Endothelial cell of umbilical vein (primary cell): ENCODE results near the gene ABT1. TPM values are rescaled to one million over a fixed set of nuclear protein-coding genes. Genes with fewer than 3 reads are reported as not detected.

Source experiments
- BruUV-seq: library from RNA; stranded (reverse); fragments of 400-500 nt; replicated peaks from 2 replicates; lab custom pipeline; 2021; lab: Mats Ljungman, UMichigan
- CTCF ChIA-PET: fragments of 300-600, 350-600 bp; sonication (Branson Sonifier 250); formaldehyde crosslinking; loops from one replicate; lab custom pipeline; 2021; ENCODE audit warnings: antibody characterized with exemption, inconsistent platforms; lab: Charles Lee
- POLR2A ChIA-PET: fragments of 300-600, 350-600 bp; sonication (Branson Sonifier 250); formaldehyde crosslinking; loops from one replicate; lab custom pipeline; 2021; ENCODE audit warnings: antibody characterized with exemption, inconsistent platforms; lab: Charles Lee
- DNase-seq: peaks from one replicate; pipeline ENCODE4 v3.0.0-alpha.2; 2011; ENCODE audit warnings: low read depth, low spot score
- FAIRE-seq: peaks from 2 replicates; lab custom pipeline; 2011; peaks lifted over from hg19 to GRCh38; lab: Jason Lieb, UNC
- H2AFZ ChIP-seq: 2 replicates; pipeline ENCODE4 v1.6.0; 2012; ENCODE audit warnings: low read depth, low read length, control low read depth, inconsistent platforms
- H3K27ac ChIP-seq: 2 replicates; pipeline ENCODE4 v1.5.1; 2011; ENCODE audit warnings: low read depth, mild to moderate bottlenecking, control low read depth, low read length, moderate library complexity; ENCODE audit not compliant: insufficient read depth
- H3K27me3 ChIP-seq, 2 experiments: 2 replicates each; pipeline versions ENCODE4 v1.6.0 to v1.6.1; 2011; ENCODE audit warnings: low read length in 2 of 2, mixed read lengths in 1 of 2; ENCODE audit not compliant: control insufficient read depth in 2 of 2, insufficient read depth in 2 of 2
- H3K36me3 ChIP-seq, 2 experiments: 2 replicates in 1 of 2; 3 replicates in 1 of 2; pipeline ENCODE4 v1.5.1; 2011; ENCODE audit warnings: low read length in 2 of 2, mild to moderate bottlenecking in 1 of 2, moderate library complexity in 1 of 2; ENCODE audit not compliant: control insufficient read depth in 2 of 2, insufficient read depth in 2 of 2; ENCODE audit errors: extremely low read depth in 1 of 2
- H3K4me1 ChIP-seq: 3 replicates; pipeline ENCODE4 v1.5.1; 2011; ENCODE audit warnings: mild to moderate bottlenecking, low read length; ENCODE audit not compliant: control insufficient read depth, insufficient read depth; ENCODE audit errors: extremely low read depth
- H3K4me2 ChIP-seq: 2 replicates; pipeline ENCODE4 v1.6.1; 2011; ENCODE audit warnings: low read length, control low read depth, mixed read lengths; ENCODE audit not compliant: insufficient read depth
- H3K4me3 ChIP-seq, 3 experiments: fragments of 200-600 bp in 1 of 3; sonication (generic), shearing (Covaris generic) in 1 of 3; replicated peaks in 1 of 3; 2 replicates each; pipeline ENCODE4 v1.5.1; 2011 to 2016; ENCODE audit warnings: control low read depth in 3 of 3, low read length in 3 of 3, mild to moderate bottlenecking in 2 of 3, inconsistent platforms in 1 of 3, low read depth in 1 of 3, moderate library complexity in 1 of 3; ENCODE audit not compliant: insufficient read depth in 1 of 3
- H3K79me2 ChIP-seq: 2 replicates; pipeline ENCODE4 v1.6.0; 2012; ENCODE audit warnings: low read length, inconsistent platforms; ENCODE audit not compliant: control insufficient read depth, insufficient read depth
- H3K9ac ChIP-seq: replicated peaks from 2 replicates; pipeline ENCODE3; 2011; ENCODE audit warnings: low read length, control low read depth; ENCODE audit not compliant: insufficient read depth; ENCODE audit errors: extremely low read depth
- H3K9me1 ChIP-seq: replicated peaks from 3 replicates; pipeline ENCODE4 v1.6.0; 2011; ENCODE audit warnings: mild to moderate bottlenecking, low read length; ENCODE audit not compliant: control insufficient read depth, insufficient read depth; ENCODE audit errors: extremely low read depth
- H3K9me3 ChIP-seq: replicated peaks from 2 replicates; pipeline ENCODE4 v1.5.1; 2012; ENCODE audit warnings: low read length, inconsistent platforms; ENCODE audit not compliant: control insufficient read depth, insufficient read depth
- H4K20me1 ChIP-seq: replicated peaks from 2 replicates; pipeline ENCODE3; 2011; ENCODE audit warnings: mild to moderate bottlenecking, low read length; ENCODE audit not compliant: control insufficient read depth, insufficient read depth; ENCODE audit errors: extremely low read depth
- CTCF ChIP-seq, 2 donors: IDR thresholded peaks; 1 replicate in 1 of 2; 2 replicates in 1 of 2; pipeline ENCODE4 v1.5.1; 2011; ENCODE audit warnings: low read length in 2 of 2, mild to moderate bottlenecking in 2 of 2, moderate library complexity in 2 of 2, control low read depth in 1 of 2, inconsistent platforms in 1 of 2, low read depth in 1 of 2; ENCODE audit not compliant: insufficient read depth in 1 of 2; ENCODE audit errors: extremely low read depth in 1 of 2
- EZH2 ChIP-seq: IDR thresholded peaks from 2 replicates; pipeline ENCODE4 v1.6.1; 2012; ENCODE audit warnings: borderline replicate concordance, low read depth, mild to moderate bottlenecking, moderate library complexity, low read length, inconsistent platforms; ENCODE audit not compliant: severe bottlenecking
- FOS ChIP-seq: IDR thresholded peaks from 2 replicates; pipeline ENCODE4 v1.6.1; 2011; ENCODE audit warnings: mild to moderate bottlenecking, low read length, moderate library complexity, borderline replicate concordance; ENCODE audit not compliant: insufficient read depth
- GATA2 ChIP-seq: IDR thresholded peaks from 2 replicates; pipeline ENCODE4 v1.7.0; 2011; ENCODE audit warnings: low read depth, mild to moderate bottlenecking, moderate library complexity, mixed read lengths, low read length; ENCODE audit not compliant: insufficient read length, insufficient read depth
- JUN ChIP-seq: IDR thresholded peaks from 2 replicates; pipeline ENCODE4 v1.6.1; 2011; ENCODE audit warnings: borderline replicate concordance, low read depth; ENCODE audit not compliant: insufficient read length, insufficient read depth
- MAX ChIP-seq: IDR thresholded peaks from 2 replicates; pipeline ENCODE4 v1.6.1; 2011; ENCODE audit not compliant: insufficient read depth, insufficient read length
- MYC ChIP-seq: IDR thresholded peaks from one replicate; pipeline ENCODE4 v1.6.1; 2011; ENCODE audit warnings: mild to moderate bottlenecking, low read depth, low read length
- POLR2A ChIP-seq: IDR thresholded peaks from 2 replicates; pipeline ENCODE4 v1.6.1; 2012; ENCODE audit warnings: low read depth, mild to moderate bottlenecking, control low read depth, low read length
- POLR2AphosphoS5 ChIP-seq: IDR thresholded peaks from 2 replicates; pipeline ENCODE4 v1.6.1; 2012; ENCODE audit warnings: low read depth, mild to moderate bottlenecking, control low read depth, low read length, moderate library complexity; ENCODE audit not compliant: insufficient read depth
- dilution Hi-C: fragments of 300-500 bp; cut with MboI; formaldehyde crosslinking; loops from one replicate; pipeline ENCODE4 v1.15.0; 2019; ENCODE audit warnings: low sequenced_read_pairs; ENCODE audit not compliant: extremely low pct_ligation_motif_present
- intact Hi-C: fragments of 100-400 bp; cut with micrococcal nuclease; formaldehyde crosslinking; loops from one replicate; pipeline ENCODE4 v1.10.0; 2022
- polyA plus RNA-seq, 4 experiments: library from polyadenylated mRNA; depleted of rRNA in 3 of 4; stranded (reverse) in 3 of 4; unstranded in 1 of 4; fragments of >200 nt; gene quantifications; 2 replicates each; pipeline versions ENCODE4 v1.2.1 to v1.2.3, GENCODE V29; 2011 to 2012; ENCODE audit warnings: missing spikeins in 1 of 4
- total RNA-seq: library from RNA; stranded (reverse); gene quantifications from 2 replicates; pipeline ENCODE4 v1.2.3, GENCODE V29; 2021

Gene ABT1
- total and polyA plus RNA-seq, 2 donors (not counting 3 experiments of a cell fraction or from before 2014, with no cell fraction given), result 20.1 to 22.2 TPM

- Histone ChIP-seq H3K9ac (no peak overlapping the region), H3K4me1 (peaks cover 18% of the 10 kb centered on the region), H2AFZ (no peak overlapping the region), H3K9me3 (no peaks in the 10 kb centered on the region), H3K27me3 (peaks cover 2 to 3% of the 10 kb centered on the region in 2 experiments), H3K79me2 (peaks cover 13% of the 10 kb centered on the region), H3K4me2 (no peak overlapping the region), H3K36me3 (peaks cover 3 to 11% of the 10 kb centered on the region in 2 experiments), H3K9me1 (no peaks in the 10 kb centered on the region), H3K27ac (no peak overlapping the region), H3K4me3 (no peak overlapping the region), H4K20me1 (no peaks in the 10 kb centered on the region)
- TF ChIP-seq MAX (no peak), MYC (no peak), POLR2A (no peak), CTCF (IDR thresholded peaks at IDR 0.05; ENCODE audit: extremely low read depth in 1 of 2, insufficient read depth in 1 of 2, low read depth in 1 of 2, low read length in 2 of 2) (no peak), GATA2 (no peak), JUN (no peak), POLR2AphosphoS5 (no peak), FOS (no peak), EZH2 (no peak)
- no TSS peak for BruUV-seq
- DNase-seq (no peak), FAIRE-seq (no peak)
- intact Hi-C loops (loop anchor here (5.0 kb wide), 3 partner anchors 533 to 1293 kb away; a partner anchor contains a TSS), dilution Hi-C loops (no loop called here)
- ChIA-PET CTCF (no interaction called here), POLR2A (no interaction called here)
Observed at GRCh38 chr6:26599134-26599533, 2.4 kb downstream of the ABT1 start.
